Mucosa of stomach (tissue), 1 donor: ENCODE measurements around the gene NDUFV1.
A peak's percentile ranks its signal among the peaks of the same experiment; 100 is the strongest.
"Not testable (repeated sequence)": the region's sequence is repeated elsewhere in the genome, so short reads cannot be mapped to it uniquely, and the experiment has no call there.

Experiments used
- H3K27me3 ChIP-seq: one replicate; pipeline ENCODE4 v1.7.0; 2013; ENCODE audit warnings: mild to moderate bottlenecking, low read length; ENCODE audit not compliant: control insufficient read depth, insufficient read depth
- H3K36me3 ChIP-seq: one replicate; pipeline ENCODE4 v1.7.0; 2013; ENCODE audit warnings: low read length; ENCODE audit not compliant: control insufficient read depth, insufficient read depth
- H3K4me1 ChIP-seq: one replicate; pipeline ENCODE4 v1.7.0; 2013; ENCODE audit warnings: mild to moderate bottlenecking, low read length; ENCODE audit not compliant: control insufficient read depth, insufficient read depth
- H3K4me3 ChIP-seq: one replicate; pipeline ENCODE4 v1.7.0; 2013; ENCODE audit warnings: low read length
- H3K9ac ChIP-seq: one replicate; pipeline ENCODE4 v1.7.0; 2013; ENCODE audit warnings: mild to moderate bottlenecking, low read length, moderate library complexity
- H3K9me3 ChIP-seq: one replicate; pipeline ENCODE4 v1.7.0; 2013; ENCODE audit warnings: mild to moderate bottlenecking, low read length, moderate library complexity; ENCODE audit not compliant: control insufficient read depth
- donor health status: Pancreatic carcinoma.

Gene NDUFV1

DNA sequence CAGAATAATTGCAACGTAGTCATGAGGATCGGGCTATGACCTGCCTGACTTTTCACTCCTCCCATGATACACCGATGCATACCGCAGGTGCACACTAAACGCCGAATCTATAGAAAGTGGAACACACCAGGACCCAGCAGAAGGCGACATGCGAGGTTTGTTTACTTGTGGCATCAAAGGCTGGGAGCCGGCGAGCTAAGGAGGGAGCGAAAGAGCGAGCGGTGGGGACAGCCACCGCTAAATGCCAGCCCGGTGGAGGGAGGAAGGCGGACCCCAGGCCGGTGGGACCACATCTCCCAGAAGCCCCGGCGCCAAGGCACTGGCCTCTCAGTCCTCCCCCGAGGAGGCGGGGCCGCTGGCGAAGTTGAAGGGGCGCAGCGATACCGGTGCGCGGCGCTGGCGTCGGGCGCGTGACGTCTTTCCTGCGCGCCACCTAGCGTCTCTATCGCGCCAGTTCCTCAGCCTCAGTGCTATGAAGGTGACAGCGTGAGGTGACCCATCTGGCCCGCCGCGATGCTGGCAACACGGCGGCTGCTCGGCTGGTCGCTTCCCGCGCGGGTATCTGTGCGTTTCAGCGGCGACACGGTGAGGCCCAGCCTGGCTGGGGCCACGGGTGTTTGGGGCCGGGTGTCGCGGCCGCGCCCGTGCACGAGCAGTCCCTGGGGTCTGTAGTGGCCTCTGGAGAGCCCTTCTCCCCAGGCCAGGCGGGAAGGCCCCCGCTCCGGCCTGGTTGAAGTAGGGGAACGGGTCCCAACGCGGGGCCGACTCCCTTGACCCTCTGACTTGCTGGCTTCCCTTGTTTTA is at the start of gene NDUFV1:
Gene NDUFV1, plus strand, starts transcription at position 445 of the 804 bp plus-strand sequence. Its CDS starts 69 bp downstream, at position 514.
- Histone ChIP-seq H3K27me3 (no peaks in the 10 kb centered on the region), H3K9me3 (no peaks in the 10 kb centered on the region), H3K9ac (peak within 1 kb of the TSS; percentile 93), H3K4me3 (peak within 1 kb of the TSS; percentile 83), H3K4me1 (peaks cover 15% of the 10 kb centered on the region), H3K36me3 (peaks cover 9% of the 10 kb centered on the region)

GRCh38 chr11:67558084-67558772 is 48.5 kb upstream of the NDUFV1 start:
- Histone ChIP-seq H3K9me3 (no peaks in the 10 kb centered on the region), H3K36me3 (no peaks in the 10 kb centered on the region), H3K4me1 (peaks cover 25% of the 10 kb centered on the region), H3K9ac (no peak overlapping the region), H3K27me3 (no peaks in the 10 kb centered on the region), H3K4me3 (no peak overlapping the region)

- Histone ChIP-seq H3K36me3 (no peaks in the 10 kb centered on the region), H3K4me3 (no peak overlapping the region), H3K4me1 (peaks cover 29% of the 10 kb centered on the region), H3K9ac (no peak overlapping the region), H3K27me3 (no peaks in the 10 kb centered on the region), H3K9me3 (no peaks in the 10 kb centered on the region)
Measured at GRCh38 chr11:67561971-67562619, 44.6 kb upstream of the NDUFV1 start.

GRCh38 chr11:67562963-67563704 is 43.6 kb upstream of the NDUFV1 start:
- no peak overlapping the region for H3K9ac ChIP-seq
- H3K36me3 ChIP-seq, result no peaks in the 10 kb centered on the region
- no peak overlapping the region for H3K4me3 ChIP-seq
- H3K27me3 ChIP-seq, result no peaks in the 10 kb centered on the region
- no peaks in the 10 kb centered on the region for H3K9me3 ChIP-seq
- H3K4me1 ChIP-seq, result peaks cover 28% of the 10 kb centered on the region

GRCh38 chr11:67563705-67564114 is 43.0 kb upstream of the NDUFV1 start:
- not testable (repeated sequence) for H3K4me3 ChIP-seq, H3K9me3 ChIP-seq, H3K9ac ChIP-seq, H3K27me3 ChIP-seq, H3K36me3 ChIP-seq
- H3K4me1 ChIP-seq, result peaks cover 22% of the 10 kb centered on the region

DNA sequence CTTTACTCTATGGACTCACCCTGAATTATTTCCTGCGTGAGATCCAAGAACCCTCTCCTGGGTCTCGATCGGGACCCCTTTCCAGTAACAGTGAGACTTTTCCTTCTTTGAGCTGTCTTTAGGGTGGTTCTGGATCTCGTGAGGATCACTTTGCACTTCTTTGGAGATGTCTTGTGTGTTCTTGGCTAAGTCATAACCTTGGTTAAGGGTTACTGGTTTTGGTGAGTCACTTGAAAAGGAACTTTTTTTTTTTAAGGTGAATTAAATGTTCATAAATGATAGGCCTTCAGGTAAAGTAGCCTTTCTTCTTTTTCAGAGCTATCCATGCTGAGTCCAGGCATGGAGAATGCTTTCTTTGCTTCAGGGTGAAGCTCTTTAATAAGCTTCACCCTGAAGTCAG is 42.5 kb upstream of the NDUFV1 start:
- no peak overlapping the region for H3K9ac ChIP-seq
- no peaks in the 10 kb centered on the region for H3K9me3 ChIP-seq
- H3K27me3 ChIP-seq, result no peaks in the 10 kb centered on the region
- no peak overlapping the region for H3K4me3 ChIP-seq
- H3K36me3 ChIP-seq, result no peaks in the 10 kb centered on the region
- H3K4me1 ChIP-seq, result peaks cover 17% of the 10 kb centered on the region

- H3K9ac ChIP-seq, result no peak overlapping the region
- H3K4me1 ChIP-seq, result peaks cover 6% of the 10 kb centered on the region
- H3K27me3 ChIP-seq, result peaks cover 4% of the 10 kb centered on the region
- no peak overlapping the region for H3K4me3 ChIP-seq
- H3K9me3 ChIP-seq, result no peaks in the 10 kb centered on the region
- H3K36me3 ChIP-seq, result no peaks in the 10 kb centered on the region
Measured at GRCh38 chr11:67571443-67571842, 35.3 kb upstream of the NDUFV1 start.

GRCh38 chr11:67572305-67572704 is 34.4 kb upstream of the NDUFV1 start:
- Histone ChIP-seq H3K4me3 (no peak overlapping the region), H3K9ac (no peak overlapping the region), H3K27me3 (peaks cover 6% of the 10 kb centered on the region)

GRCh38 chr11:67572747-67573419 is 33.9 kb upstream of the NDUFV1 start:
- no peaks in the 10 kb centered on the region for H3K36me3 ChIP-seq
- peaks cover 18% of the 10 kb centered on the region for H3K4me1 ChIP-seq
- no peaks in the 10 kb centered on the region for H3K9me3 ChIP-seq
- peaks cover 9% of the 10 kb centered on the region for H3K27me3 ChIP-seq
- H3K4me3 ChIP-seq, result no peak overlapping the region
- H3K9ac ChIP-seq, result peak overlapping the region; percentile 41

More at GRCh38 chr11:67572305-67572704, 34.4 kb upstream of the NDUFV1 start:
- peaks cover 12% of the 10 kb centered on the region for H3K4me1 ChIP-seq
- H3K9me3 ChIP-seq, result no peaks in the 10 kb centered on the region
- no peaks in the 10 kb centered on the region for H3K36me3 ChIP-seq

DNA sequence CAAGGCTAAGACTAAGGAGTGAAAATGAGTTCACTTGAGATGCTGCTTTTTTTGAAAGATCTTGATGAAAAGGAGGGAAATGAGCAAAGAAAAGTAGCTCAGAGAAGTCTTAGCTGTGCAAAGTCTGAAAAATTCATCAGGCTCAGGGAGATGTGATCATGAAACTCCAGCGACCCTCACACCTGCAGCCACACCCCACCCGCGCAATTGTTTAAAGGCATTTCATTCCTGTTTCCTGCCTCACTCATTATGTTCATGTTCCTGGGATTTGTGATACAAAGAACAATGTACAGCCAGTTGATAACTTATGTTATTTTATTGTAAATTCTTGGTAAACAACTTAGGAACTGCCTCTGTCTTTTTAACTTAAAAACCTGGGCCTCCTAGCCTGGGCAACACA is 31.8 kb upstream of the NDUFV1 start:
- Histone ChIP-seq H3K36me3 (no peaks in the 10 kb centered on the region), H3K9me3 (no peaks in the 10 kb centered on the region), H3K9ac (no peak overlapping the region), H3K4me3 (no peak overlapping the region), H3K27me3 (peaks cover 9% of the 10 kb centered on the region), H3K4me1 (peaks cover 34% of the 10 kb centered on the region)

GRCh38 chr11:67576735-67577475 is 29.8 kb upstream of the NDUFV1 start:
- no peak overlapping the region for H3K9ac ChIP-seq
- peaks cover 9% of the 10 kb centered on the region for H3K27me3 ChIP-seq
- H3K4me1 ChIP-seq, result peaks cover 51% of the 10 kb centered on the region
- H3K9me3 ChIP-seq, result no peaks in the 10 kb centered on the region
- no peak overlapping the region for H3K4me3 ChIP-seq
- H3K36me3 ChIP-seq, result no peaks in the 10 kb centered on the region
